ENCODE measurements around the gene FAM186B.

DNA sequence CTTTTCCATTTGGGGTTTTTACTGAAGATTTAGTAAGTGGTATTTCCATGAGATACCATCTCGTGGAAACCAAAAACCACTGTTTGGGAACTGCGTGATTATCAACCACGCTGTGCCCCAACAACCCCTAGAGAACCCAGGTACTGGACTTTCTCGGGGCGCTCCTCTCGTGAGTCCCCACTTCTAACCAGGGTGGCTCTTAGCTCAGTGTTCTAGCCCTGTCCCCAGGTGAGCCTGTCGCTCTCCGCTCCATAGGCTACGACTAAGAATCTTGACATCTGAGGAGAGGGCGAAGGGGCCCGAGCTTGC lies 38.2 kb downstream of the FAM186B start:
- TF ChIP-seq CTCF (IDR thresholded peaks at IDR 0.05; ENCODE audit: insufficient read depth, low read depth, low read length): no peak
- TF ChIP-seq EZH2 (IDR thresholded peaks at IDR 0.05; ENCODE audit: insufficient read depth, low read length): no peak
